ENCODE results near the gene GDF10.

Gene GDF10

GRCh38 chr10:47295411-47295810, 4.6 kb upstream of the GDF10 start:
- DNase-seq = no peak

- no peak for DNase-seq
Observed at GRCh38 chr10:47296156-47296894, 3.7 kb upstream of the GDF10 start.

GRCh38 chr10:47296941-47297340, 3.1 kb upstream of the GDF10 start:
- no peak for DNase-seq

- no peak for DNase-seq
Observed at GRCh38 chr10:47297866-47298540, 2.0 kb upstream of the GDF10 start.

GRCh38 chr10:47298715-47299114, 1.3 kb upstream of the GDF10 start:
- no peak for DNase-seq

- no peak for DNase-seq
Observed at GRCh38 chr10:47300429-47300931, 483 bp downstream of the GDF10 start.

GRCh38 chr10:47301833-47302232, 1.8 kb downstream of the GDF10 start:
- DNase-seq = no peak

GRCh38 chr10:47303105-47303504, 3.1 kb downstream of the GDF10 start:
- DNase-seq = no peak

GRCh38 chr10:47303866-47304265, 3.9 kb downstream of the GDF10 start:
- DNase-seq = no peak

GRCh38 chr10:47305566-47305965, 5.6 kb downstream of the GDF10 start:
- no peak for DNase-seq

GRCh38 chr10:47306387-47307210, 6.6 kb downstream of the GDF10 start:
- DNase-seq = no peak

- DNase-seq = no peak
Observed at GRCh38 chr10:47307381-47307780, 7.4 kb downstream of the GDF10 start.

GRCh38 chr10:47308775-47309174, 8.8 kb downstream of the GDF10 start:
- DNase-seq = no peak

GRCh38 chr10:47309408-47310089, 9.6 kb downstream of the GDF10 start:
- DNase-seq = no peak

- no peak for DNase-seq
Observed at GRCh38 chr10:47310090-47310505, 10.1 kb downstream of the GDF10 start.

GRCh38 chr10:47311193-47311931, 11.4 kb downstream of the GDF10 start:
- no peak for DNase-seq

GRCh38 chr10:47311932-47312662, 12.1 kb downstream of the GDF10 start:
- peak; percentile 65 for DNase-seq

- DNase-seq = no peak
Observed at GRCh38 chr10:47312663-47312995, 12.6 kb downstream of the GDF10 start.

- no peak for DNase-seq
Observed at GRCh38 chr10:47314416-47314970, 14.5 kb downstream of the GDF10 start.

- DNase-seq = no peak
Observed at GRCh38 chr10:47315421-47315820, 15.4 kb downstream of the GDF10 start.

GRCh38 chr10:47316131-47316530, 16.1 kb downstream of the GDF10 start:
- DNase-seq = no peak
